HL-60 (cell line): ENCODE results near the gene CNTNAP4.

ENCODE experiments used
- DNase-seq, 2 experiments: peaks; one replicate each; pipeline ENCODE4 v3.0.0-alpha.2; 2010 to 2020; ENCODE audit warnings: low read depth in 1 of 2, low spot score in 1 of 2
- H3K27ac ChIP-seq: fragments of 250-450 bp; sonication (Bioruptor Pico); replicated peaks from 2 replicates; pipeline ENCODE4 v1.5.1; 2020; ENCODE audit warnings: mild to moderate bottlenecking, moderate library complexity
- H3K27me3 ChIP-seq: fragments of 250-450 bp; sonication (Bioruptor Pico); 2 replicates; pipeline ENCODE4 v1.5.1; 2021; ENCODE audit warnings: mild to moderate bottlenecking, moderate library complexity; ENCODE audit not compliant: insufficient read depth, poor library complexity, severe bottlenecking
- H3K4me3 ChIP-seq: replicated peaks from 2 replicates; pipeline ENCODE4 v1.5.1; 2011; ENCODE audit warnings: mild to moderate bottlenecking, control low read depth, low read length; ENCODE audit not compliant: insufficient read depth
- CTCF ChIP-seq: IDR thresholded peaks from one replicate; pipeline ENCODE4 v1.5.1; 2011; ENCODE audit warnings: low read length, control low read depth, inconsistent platforms; ENCODE audit not compliant: insufficient read depth
- GABPA ChIP-seq: IDR thresholded peaks from 2 replicates; pipeline ENCODE4 v1.6.1; 2012; ENCODE audit warnings: low read depth
- POLR2AphosphoS5 ChIP-seq: IDR thresholded peaks from 2 replicates; pipeline ENCODE4 v1.6.1; 2012; ENCODE audit warnings: low read depth
- REST ChIP-seq: IDR thresholded peaks from 2 replicates; pipeline ENCODE4 v1.6.1; 2012; ENCODE audit warnings: low read depth; ENCODE audit not compliant: insufficient replicate concordance
- SPI1 ChIP-seq: IDR thresholded peaks from 2 replicates; pipeline ENCODE4 v1.6.1; 2012; ENCODE audit warnings: low read depth, mild to moderate bottlenecking, borderline replicate concordance

CNTNAP4 gene

GRCh38 chr16:76428858-76429257 lies 151.7 kb downstream of the CNTNAP4 start:
- Histone ChIP-seq H3K4me3 (no peak overlapping the region), H3K27ac (no peak overlapping the region), H3K27me3 (no peaks in the 10 kb centered on the region)
- DNase-seq: no peak
- TF ChIP-seq SPI1: no peak
- no peak for TF ChIP-seq GABPA
- TF ChIP-seq POLR2AphosphoS5: no peak
- TF ChIP-seq CTCF: no peak
- no peak for TF ChIP-seq REST

GRCh38 chr16:76441391-76441790 lies 164.2 kb downstream of the CNTNAP4 start:
- DNase-seq: no peak
- Histone ChIP-seq H3K27me3 (no peaks in the 10 kb centered on the region), H3K27ac (no peak overlapping the region), H3K4me3 (no peak overlapping the region)
- TF ChIP-seq GABPA (no peak), SPI1 (no peak), CTCF (no peak), REST (no peak), POLR2AphosphoS5 (no peak)

- DNase-seq: no peak
- no peaks in the 10 kb centered on the region for H3K27me3 ChIP-seq
- no peak overlapping the region for H3K27ac ChIP-seq
- no peak overlapping the region for H3K4me3 ChIP-seq
- no peak for TF ChIP-seq POLR2AphosphoS5
- TF ChIP-seq SPI1: no peak
- TF ChIP-seq GABPA: no peak
- no peak for TF ChIP-seq REST
Measured at GRCh38 chr16:76441876-76442275, 164.7 kb downstream of the CNTNAP4 start.

- Histone ChIP-seq H3K27me3 (no peaks in the 10 kb centered on the region), H3K27ac (no peak overlapping the region), H3K4me3 (no peak overlapping the region)
- no peak for TF ChIP-seq CTCF
- no peak for TF ChIP-seq REST
- TF ChIP-seq SPI1: no peak
- no peak for TF ChIP-seq GABPA
- no peak for TF ChIP-seq POLR2AphosphoS5
- no peak for DNase-seq
Measured at GRCh38 chr16:76443973-76444372, 166.8 kb downstream of the CNTNAP4 start.
